ENCODE data around the gene GPHN. TPM values are rescaled to one million over a fixed set of nuclear protein-coding genes. Genes with fewer than 3 reads are reported as not detected.

GPHN gene
- total and polyA plus RNA-seq, 2 of the 4 experiments (the other 2 are of a cell fraction): 8.0 to 8.1 TPM

GRCh38 chr14:67019796-67020195, 511.8 kb downstream of the GPHN start:
- in situ Hi-C loops (cut with MboI; ENCODE audit: low sequenced_read_pairs): no loop called here
- Histone ChIP-seq H3K36me3 (ENCODE audit: control insufficient read depth, insufficient read depth, low read length) (no peaks in the 10 kb centered on the region), H3K4me3 (ENCODE audit: insufficient read depth, low read depth, low read length) (no peak overlapping the region), H3K23ac (ENCODE audit: low read depth, low read length) (no peak overlapping the region), H4K8ac (ENCODE audit: low read depth in 2 of 2, low read length in 2 of 2) (no peak overlapping the region), H3K18ac (ENCODE audit: low read depth, low read length) (no peak overlapping the region), H3K9me1 (ENCODE audit: insufficient read depth, low read length) (no peaks in the 10 kb centered on the region), H3K4me1 (ENCODE audit: control insufficient read depth, insufficient read depth, low read length) (no peaks in the 10 kb centered on the region), H2BK15ac (ENCODE audit: low read depth, low read length) (no peak overlapping the region), H4K20me1 (ENCODE audit: insufficient read depth, low read length) (no peaks in the 10 kb centered on the region), H3K9me3 (ENCODE audit: control insufficient read depth, insufficient read depth, low read length) (no peaks in the 10 kb centered on the region), H2AK5ac (ENCODE audit: low read depth, low read length) (no peak overlapping the region), H3K14ac (replicated peaks; ENCODE audit: low read depth, low read length) (no peak overlapping the region), H3K4ac (ENCODE audit: low read depth, low read length) (no peak overlapping the region), H2AFZ (replicated peaks; ENCODE audit: low read length, poor library complexity) (no peak overlapping the region), H2BK20ac (ENCODE audit: low read depth, low read length) (no peak overlapping the region), H3K4me2 (ENCODE audit: low read depth, low read length) (no peak overlapping the region), H3K27me3 (ENCODE audit: control insufficient read depth, insufficient read depth, low read length) (no peaks in the 10 kb centered on the region), H3K9ac (ENCODE audit: low read depth, low read length) (no peak overlapping the region), H2BK5ac (ENCODE audit: low read depth, low read length, poor library complexity, severe bottlenecking) (no peak overlapping the region), H2AK9ac (replicated peaks; ENCODE audit: low read depth, low read length, poor library complexity) (no peak overlapping the region), H4K5ac (ENCODE audit: low read depth, low read length) (no peak overlapping the region), H4K91ac (ENCODE audit: insufficient read depth, low read depth, low read length) (no peak overlapping the region), H3K79me1 (ENCODE audit: low read depth in 1 of 2, low read length in 2 of 2) (no peaks in the 10 kb centered on the region), H3K56ac (ENCODE audit: extremely low read depth, insufficient read depth, low read length) (no peak overlapping the region), H2BK120ac (ENCODE audit: low read depth, low read length) (no peak overlapping the region), H3K27ac (ENCODE audit: insufficient read depth, low read length) (no peak overlapping the region)
- BruUV-seq (replicated peaks): no TSS peak
- DNase-seq: no peak
- dilution Hi-C loops (cut with HindIII; ENCODE audit: low sequenced_read_pairs, unreplicated experiment): no loop called here
- intact Hi-C loops (cut with micrococcal nuclease): no loop called here
- no peak for TF ChIP-seq MAZ (IDR thresholded peaks at IDR 0.05; ENCODE audit: borderline replicate concordance, low read depth, low read length)
- TF ChIP-seq CHD1 (IDR thresholded peaks at IDR 0.05; ENCODE audit: low read depth, low read length): no peak
- TF ChIP-seq SMC3 (IDR thresholded peaks at IDR 0.05; ENCODE audit: low read depth, low read length): no peak
- no peak for TF ChIP-seq NFE2L2 (IDR thresholded peaks at IDR 0.05; ENCODE audit: low read depth, low read length)
- TF ChIP-seq RCOR1 (IDR thresholded peaks at IDR 0.05; ENCODE audit: insufficient replicate concordance, low read length): no peak
- TF ChIP-seq RFX5 (IDR thresholded peaks at IDR 0.05; ENCODE audit: low read depth, low read length): no peak
- TF ChIP-seq MXI1 (IDR thresholded peaks at IDR 0.05; ENCODE audit: borderline replicate concordance, low read depth, low read length): no peak
- no peak for TF ChIP-seq CEBPB (IDR thresholded peaks at IDR 0.05; ENCODE audit: low read depth, low read length)
- TF ChIP-seq BHLHE40 (IDR thresholded peaks at IDR 0.05; ENCODE audit: low read depth, low read length): no peak
- TF ChIP-seq POLR2A (IDR thresholded peaks at IDR 0.05; ENCODE audit: low read depth, low read length): no peak
- TF ChIP-seq, protein P1, sequence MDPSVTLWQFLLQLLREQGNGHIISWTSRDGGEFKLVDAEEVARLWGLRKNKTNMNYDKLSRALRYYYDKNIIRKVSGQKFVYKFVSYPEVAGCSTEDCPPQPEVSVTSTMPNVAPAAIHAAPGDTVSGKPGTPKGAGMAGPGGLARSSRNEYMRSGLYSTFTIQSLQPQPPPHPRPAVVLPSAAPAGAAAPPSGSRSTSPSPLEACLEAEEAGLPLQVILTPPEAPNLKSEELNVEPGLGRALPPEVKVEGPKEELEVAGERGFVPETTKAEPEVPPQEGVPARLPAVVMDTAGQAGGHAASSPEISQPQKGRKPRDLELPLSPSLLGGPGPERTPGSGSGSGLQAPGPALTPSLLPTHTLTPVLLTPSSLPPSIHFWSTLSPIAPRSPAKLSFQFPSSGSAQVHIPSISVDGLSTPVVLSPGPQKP (IDR thresholded peaks at IDR 0.05; ENCODE audit: borderline replicate concordance, low read depth, low read length): no peak
- no peak for TF ChIP-seq FOS (IDR thresholded peaks at IDR 0.05; ENCODE audit: low read depth, low read length)
- TF ChIP-seq MAFK (IDR thresholded peaks at IDR 0.05; ENCODE audit: low read depth, low read length): no peak
- no peak for TF ChIP-seq USF2 (IDR thresholded peaks at IDR 0.05; ENCODE audit: low read depth, low read length)
- TF ChIP-seq RAD21 (IDR thresholded peaks at IDR 0.05; ENCODE audit: low read length): no peak
- TF ChIP-seq CTCF (conservative IDR thresholded peaks at IDR 0.05; ENCODE audit: low read depth, low read length): no peak
- POLR2A ChIA-PET (ENCODE audit: unreplicated experiment): no interaction called here
- CTCF ChIA-PET: interaction anchor here (0.5 kb wide), 1 partner anchor 169 kb away, joined by 3 read pairs; no protein-coding TSS in a partner anchor
- no CpG with 5 or more reads among the region's 3 CpGs for WGBS, 2 experiments (ENCODE audit: extremely low coverage in 2 of 2, insufficient read length in 1 of 2)
- no peak for ATAC-seq (ENCODE audit: low read depth)
